Midbrain (tissue), 1 donor: ENCODE data around the gene CFAP57.

Experiments used
- DNase-seq: peaks from one replicate; lab custom pipeline; 2025; lab: John Stamatoyannopoulos, UW

CFAP57 gene

GRCh38 chr1:43299101-43299500, 127.0 kb downstream of the CFAP57 start:
- no peak for DNase-seq

GRCh38 chr1:43300378-43301094, 128.4 kb downstream of the CFAP57 start, which contains the start of gene TIE1:
TSS of gene TIE1 (plus strand) at chr1:43300982. CDS start at chr1:43301072, 90 bp downstream.
- no peak for DNase-seq

- no peak for DNase-seq
These were observed 130.1 kb downstream of the CFAP57 start for GRCh38 chr1:43302201-43302600.

- no peak for DNase-seq
These were observed 130.8 kb downstream of the CFAP57 start for GRCh38 chr1:43302721-43303470.

- no peak for DNase-seq
These were observed 131.6 kb downstream of the CFAP57 start for GRCh38 chr1:43303471-43304313.
